Panc1 (cell line): Measurements from ENCODE around the gene TXLNA. TPM values are rescaled to one million over a fixed set of nuclear protein-coding genes. Genes with fewer than 3 reads are reported as not detected.
"Not testable (repeated sequence)": the region's sequence is repeated elsewhere in the genome, so short reads cannot be mapped to it uniquely, and the experiment has no call there.

Experiments used
- ATAC-seq: fragments of 200-7000 bp; cut with Tn5 transposase; 2 replicates; pipeline ENCODE4 v1.9.1; 2020; ENCODE audit warnings: mild to moderate bottlenecking, moderate library complexity
- Bru-seq: library from RNA; stranded (reverse); fragments of 400-500 nt; gene quantifications from one replicate; lab custom pipeline; 2021; lab: Mats Ljungman, UMichigan
- BruChase-seq, 2 experiments: library from RNA; stranded (reverse); fragments of 400-500 nt; gene quantifications; one replicate each; lab custom pipeline; 2021; lab: Mats Ljungman, UMichigan
- BruUV-seq: library from RNA; stranded (reverse); fragments of 400-500 nt; replicated peaks from 2 replicates; lab custom pipeline; 2021; lab: Mats Ljungman, UMichigan
- CTCF ChIA-PET: fragments of 300-600 bp; sonication (Branson Sonifier 250); formaldehyde crosslinking; loops from one replicate; lab custom pipeline; 2022; ENCODE audit warnings: antibody characterized with exemption; lab: Charles Lee
- POLR2A ChIA-PET: fragments of 300-600 bp; sonication (Branson Sonifier 250); formaldehyde crosslinking; loops from one replicate; lab custom pipeline; 2022; ENCODE audit warnings: antibody characterized with exemption; lab: Charles Lee
- DNase-seq: peaks from one replicate; pipeline ENCODE4 v3.0.0-alpha.2; 2010; ENCODE audit warnings: low read depth, low spot score
- H3K27ac ChIP-seq: 2 replicates; pipeline ENCODE4 v1.5.1; 2011; ENCODE audit warnings: mild to moderate bottlenecking, low read length, inconsistent platforms
- H3K27me3 ChIP-seq: fragments of 200-500 bp; sonication (Bioruptor generic); 2 replicates; pipeline ENCODE4 v1.6.0; 2014; ENCODE audit warnings: low read length, inconsistent platforms; ENCODE audit not compliant: control insufficient read depth, insufficient read depth
- H3K36me3 ChIP-seq: fragments of 200-500 bp; sonication (Bioruptor generic); 2 replicates; pipeline ENCODE4 v1.5.1; 2014; ENCODE audit warnings: inconsistent platforms, mild to moderate bottlenecking, low read length, moderate library complexity; ENCODE audit not compliant: control insufficient read depth, insufficient read depth
- H3K4me1 ChIP-seq: 2 replicates; pipeline ENCODE4 v1.5.1; 2011; ENCODE audit warnings: inconsistent platforms, mild to moderate bottlenecking, low read length, moderate library complexity; ENCODE audit not compliant: control insufficient read depth, insufficient read depth
- H3K4me3 ChIP-seq, 2 experiments: 2 replicates each; pipeline ENCODE4 v1.5.1; 2011 to 2012; ENCODE audit warnings: low read depth in 2 of 2, low read length in 2 of 2, mild to moderate bottlenecking in 2 of 2, inconsistent platforms in 1 of 2, moderate library complexity in 1 of 2
- H3K9me3 ChIP-seq: fragments of 200-500 bp; sonication (Bioruptor generic); 2 replicates; pipeline ENCODE4 v1.5.1; 2014; ENCODE audit warnings: low read depth, mild to moderate bottlenecking, inconsistent platforms, low read length, moderate library complexity; ENCODE audit not compliant: control insufficient read depth, insufficient read depth
- POLR2AphosphoS5 ChIP-seq: IDR thresholded peaks from 2 replicates; pipeline ENCODE4 v1.6.1; 2012; ENCODE audit warnings: mild to moderate bottlenecking, low read depth, low read length, moderate library complexity
- SIN3A ChIP-seq: IDR thresholded peaks from 2 replicates; pipeline ENCODE4 v1.6.1; 2012; ENCODE audit warnings: low read depth, mild to moderate bottlenecking, low read length, moderate library complexity, borderline replicate concordance; ENCODE audit not compliant: insufficient read depth
- TCF7L2 ChIP-seq: IDR thresholded peaks from 2 replicates; pipeline ENCODE4 v1.6.1; 2011; ENCODE audit warnings: mild to moderate bottlenecking, low read depth, low read length, inconsistent platforms
- in situ Hi-C: cut with HindIII; loops from 2 replicates; pipeline ENCODE4 v1.10.0; 2016; ENCODE audit warnings: low sequenced_read_pairs, low pct_unique_long_range_greater_than_20kb
- intact Hi-C: fragments of 100-400 bp; cut with micrococcal nuclease; formaldehyde crosslinking; loops from one replicate; pipeline ENCODE4 v1.10.0; 2022; ENCODE audit not compliant: unreplicated experiment
- long read RNA-seq: library from polyadenylated mRNA; unstranded; transcript quantifications from one replicate; pipeline ENCODE4 v2.0.0, GENCODE V29; 2021; ENCODE audit not compliant: unreplicated experiment
- polyA plus RNA-seq: library from polyadenylated mRNA; unstranded; fragments of >200 nt; gene quantifications from one replicate; pipeline ENCODE4 v1.2.1, GENCODE V29; 2012; ENCODE audit warnings: missing spikeins; ENCODE audit not compliant: insufficient read length
- total RNA-seq: library from RNA; stranded (reverse); gene quantifications from one replicate; pipeline ENCODE4 v1.2.1, GENCODE V29; 2021; ENCODE audit not compliant: unreplicated experiment
- TF ChIP-seq, protein P1 (sequence below), 2 experiments: IDR thresholded peaks; 2 replicates each; pipeline ENCODE4 v1.6.1; 2011 to 2012; ENCODE audit warnings: low read depth in 2 of 2, control low read depth in 1 of 2, low read length in 1 of 2, mild to moderate bottlenecking in 1 of 2, moderate library complexity in 1 of 2; ENCODE audit not compliant: insufficient read depth in 1 of 2
- TF ChIP-seq, protein P2 (sequence below): fragments of 450-650 bp; IDR thresholded peaks from 2 replicates; pipeline ENCODE4 v1.5.1; 2017; ENCODE audit warnings: mild to moderate bottlenecking

Gene TXLNA
- total RNA-seq = 115 TPM
- polyA plus RNA-seq = 52.8 TPM
- percentile 96 among the genes with signal in this experiment for Bru-seq, nascent RNA
- percentile 99 among the genes with signal in this experiment for BruChase-seq, experiment 1, labeled RNA remaining after a 2-hour chase
- BruChase-seq, experiment 2, labeled RNA remaining after a 6-hour chase = percentile 99 among the genes with signal in this experiment
- long read RNA-seq, full-length matches to known transcripts = 30 of 131 reads
- long read RNA-seq, partial matches to known transcripts = 89 of 131 reads
- long read RNA-seq, other reads (novel, unspliced or antisense) = 12 of 131 reads

DNA sequence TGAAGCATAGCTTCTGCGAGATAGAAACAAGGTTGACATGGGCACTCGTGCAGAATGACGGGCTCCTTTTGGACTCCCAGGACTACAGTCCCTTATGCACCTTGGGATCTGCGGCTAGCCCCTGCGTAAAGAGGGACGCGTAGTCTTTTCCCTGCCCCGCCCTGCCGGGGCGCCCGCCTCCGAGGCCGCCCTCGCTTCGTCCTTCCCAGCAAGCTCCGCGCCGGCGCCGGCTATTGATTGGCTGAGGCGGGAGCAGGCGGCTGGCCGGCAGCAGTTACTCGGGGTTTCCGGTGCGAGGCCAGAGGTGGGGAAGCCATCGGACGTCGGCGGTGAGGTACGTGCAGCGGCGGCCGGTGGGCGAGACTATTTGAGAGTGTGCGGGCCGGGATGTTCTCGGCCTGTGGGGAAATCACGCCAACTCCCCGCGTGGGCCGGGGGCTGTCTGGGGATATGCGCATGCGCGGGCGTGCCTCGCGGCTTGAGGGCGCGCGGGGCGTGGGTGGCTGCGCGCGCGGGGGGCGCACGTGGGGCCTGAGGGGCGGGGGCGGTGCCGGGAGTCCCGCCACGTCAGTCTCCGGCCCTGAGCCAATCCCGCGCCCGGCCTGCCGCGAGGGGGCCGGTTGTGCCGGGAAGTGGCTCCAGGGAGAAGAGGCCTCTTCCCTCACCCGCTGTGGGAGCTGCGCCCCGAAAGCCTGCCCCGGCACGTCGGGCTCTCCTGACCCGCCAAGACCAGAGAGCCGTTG lies at the start of gene TXLNA:
Gene TXLNA (plus strand): TSS at position 233 of the 743 bp plus-strand sequence. CDS start 671 bp downstream, outside the sequence.
- Histone ChIP-seq H3K27me3 (no peaks in the 10 kb centered on the region), H3K9me3 (no peaks in the 10 kb centered on the region), H3K36me3 (0 out of 2 replicates have a peak, but pooled peaks cover 2% of the 10 kb centered on the region), H3K4me1 (peaks cover 33% of the 10 kb centered on the region), H3K4me3 (peak within 1 kb of the TSS; percentile 77 to 93), H3K27ac (peak within 1 kb of the TSS; percentile 97)
- CTCF ChIA-PET = no interaction called here
- intact Hi-C loops (no loop called here), in situ Hi-C loops (no loop called here)
- BruUV-seq = no TSS peak
- POLR2A ChIA-PET = interaction anchor here (0.6 to 1.2 kb wide), 5 partner anchors 18 to 637 kb away, joined by 3 to 8 read pairs (median 5); no protein-coding TSS in a partner anchor
- ATAC-seq = peak; percentile 96
- TF ChIP-seq, protein P1, sequence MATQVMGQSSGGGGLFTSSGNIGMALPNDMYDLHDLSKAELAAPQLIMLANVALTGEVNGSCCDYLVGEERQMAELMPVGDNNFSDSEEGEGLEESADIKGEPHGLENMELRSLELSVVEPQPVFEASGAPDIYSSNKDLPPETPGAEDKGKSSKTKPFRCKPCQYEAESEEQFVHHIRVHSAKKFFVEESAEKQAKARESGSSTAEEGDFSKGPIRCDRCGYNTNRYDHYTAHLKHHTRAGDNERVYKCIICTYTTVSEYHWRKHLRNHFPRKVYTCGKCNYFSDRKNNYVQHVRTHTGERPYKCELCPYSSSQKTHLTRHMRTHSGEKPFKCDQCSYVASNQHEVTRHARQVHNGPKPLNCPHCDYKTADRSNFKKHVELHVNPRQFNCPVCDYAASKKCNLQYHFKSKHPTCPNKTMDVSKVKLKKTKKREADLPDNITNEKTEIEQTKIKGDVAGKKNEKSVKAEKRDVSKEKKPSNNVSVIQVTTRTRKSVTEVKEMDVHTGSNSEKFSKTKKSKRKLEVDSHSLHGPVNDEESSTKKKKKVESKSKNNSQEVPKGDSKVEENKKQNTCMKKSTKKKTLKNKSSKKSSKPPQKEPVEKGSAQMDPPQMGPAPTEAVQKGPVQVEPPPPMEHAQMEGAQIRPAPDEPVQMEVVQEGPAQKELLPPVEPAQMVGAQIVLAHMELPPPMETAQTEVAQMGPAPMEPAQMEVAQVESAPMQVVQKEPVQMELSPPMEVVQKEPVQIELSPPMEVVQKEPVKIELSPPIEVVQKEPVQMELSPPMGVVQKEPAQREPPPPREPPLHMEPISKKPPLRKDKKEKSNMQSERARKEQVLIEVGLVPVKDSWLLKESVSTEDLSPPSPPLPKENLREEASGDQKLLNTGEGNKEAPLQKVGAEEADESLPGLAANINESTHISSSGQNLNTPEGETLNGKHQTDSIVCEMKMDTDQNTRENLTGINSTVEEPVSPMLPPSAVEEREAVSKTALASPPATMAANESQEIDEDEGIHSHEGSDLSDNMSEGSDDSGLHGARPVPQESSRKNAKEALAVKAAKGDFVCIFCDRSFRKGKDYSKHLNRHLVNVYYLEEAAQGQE (IDR thresholded peaks at IDR 0.05; ENCODE audit: insufficient read depth in 1 of 2, low read depth in 2 of 2, low read length in 1 of 2) = no peak
- TF ChIP-seq, protein P2, sequence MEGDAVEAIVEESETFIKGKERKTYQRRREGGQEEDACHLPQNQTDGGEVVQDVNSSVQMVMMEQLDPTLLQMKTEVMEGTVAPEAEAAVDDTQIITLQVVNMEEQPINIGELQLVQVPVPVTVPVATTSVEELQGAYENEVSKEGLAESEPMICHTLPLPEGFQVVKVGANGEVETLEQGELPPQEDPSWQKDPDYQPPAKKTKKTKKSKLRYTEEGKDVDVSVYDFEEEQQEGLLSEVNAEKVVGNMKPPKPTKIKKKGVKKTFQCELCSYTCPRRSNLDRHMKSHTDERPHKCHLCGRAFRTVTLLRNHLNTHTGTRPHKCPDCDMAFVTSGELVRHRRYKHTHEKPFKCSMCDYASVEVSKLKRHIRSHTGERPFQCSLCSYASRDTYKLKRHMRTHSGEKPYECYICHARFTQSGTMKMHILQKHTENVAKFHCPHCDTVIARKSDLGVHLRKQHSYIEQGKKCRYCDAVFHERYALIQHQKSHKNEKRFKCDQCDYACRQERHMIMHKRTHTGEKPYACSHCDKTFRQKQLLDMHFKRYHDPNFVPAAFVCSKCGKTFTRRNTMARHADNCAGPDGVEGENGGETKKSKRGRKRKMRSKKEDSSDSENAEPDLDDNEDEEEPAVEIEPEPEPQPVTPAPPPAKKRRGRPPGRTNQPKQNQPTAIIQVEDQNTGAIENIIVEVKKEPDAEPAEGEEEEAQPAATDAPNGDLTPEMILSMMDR = no peak
- TF ChIP-seq POLR2AphosphoS5 = peak; percentile 94
- TF ChIP-seq TCF7L2 = peak; percentile 20; the same call in 1 of the 2 replicates
- TF ChIP-seq SIN3A = peak; percentile 52; the same call in 1 of the 2 replicates
- peak; percentile 63 for DNase-seq

- intact Hi-C loops, in situ Hi-C loops, H3K4me3 ChIP-seq, H3K36me3 ChIP-seq, DNase-seq, H3K27ac ChIP-seq, H3K9me3 ChIP-seq, BruUV-seq, H3K27me3 ChIP-seq: not testable (repeated sequence)
- ChIA-PET POLR2A (interaction anchor here (0.6 to 1.3 kb wide), 3 partner anchors 26 to 711 kb away, joined by 3 to 8 read pairs (median 3); partner anchors contain the start of gene KPNA6), CTCF (interaction anchor here (0.6 to 0.9 kb wide), 2 partner anchors 20 to 120 kb away, joined by 5 read pairs; partner anchors contain the start of gene KHDRBS1)
- H3K4me1 ChIP-seq = peaks cover 12% of the 10 kb centered on the region
- 0 out of 2 replicates have a peak, but pooled peaks have one; percentile 12 for ATAC-seq
Measured at GRCh38 chr1:32133950-32134280, 45.6 kb upstream of the TXLNA start.
